Hepatic stellate cell (primary cell): ENCODE data around the gene KLHL5.
"Not testable (repeated sequence)": the region's sequence is repeated elsewhere in the genome, so short reads cannot be mapped to it uniquely, and the experiment has no call there.

ENCODE experiments used
- DNase-seq: peaks from one replicate; pipeline ENCODE4 v3.0.0; 2011; ENCODE audit warnings: low spot score

The KLHL5 gene

DNA sequence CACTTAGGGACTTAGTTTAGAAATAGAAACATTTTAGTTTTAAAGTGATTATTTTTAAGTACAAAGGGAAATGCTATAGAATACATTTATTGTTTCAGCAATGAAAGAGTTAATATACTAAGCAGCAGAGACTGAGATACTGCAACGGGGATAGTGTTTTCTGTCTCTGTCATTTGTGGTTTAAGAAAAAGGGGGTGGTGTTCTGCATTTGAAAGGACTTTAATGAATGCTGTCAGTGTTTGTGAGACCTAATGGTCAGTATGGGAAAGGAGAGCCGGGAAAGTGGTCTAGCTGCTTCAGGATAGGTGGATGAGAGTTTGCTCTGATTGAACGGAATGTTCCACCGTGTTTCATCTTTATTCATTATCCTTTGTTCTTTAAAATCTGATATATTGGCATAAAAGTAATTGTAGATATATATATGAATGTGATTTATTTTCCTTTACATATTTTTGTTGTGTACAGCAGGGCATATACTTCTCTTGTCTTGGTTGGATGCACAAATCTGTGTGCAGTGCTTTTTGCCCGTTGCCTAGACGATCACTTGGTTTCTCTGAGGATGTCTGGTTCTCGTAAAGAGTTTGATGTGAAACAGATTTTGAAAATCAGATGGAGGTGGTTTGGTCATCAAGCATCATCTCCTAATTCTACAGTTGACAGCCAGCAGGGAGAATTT is at the start of gene KLHL5:
Gene KLHL5, plus strand, starts transcription at position 139 of the 676 bp plus-strand sequence. Its CDS starts 421 bp downstream, at position 560.
- no peak for DNase-seq

DNA sequence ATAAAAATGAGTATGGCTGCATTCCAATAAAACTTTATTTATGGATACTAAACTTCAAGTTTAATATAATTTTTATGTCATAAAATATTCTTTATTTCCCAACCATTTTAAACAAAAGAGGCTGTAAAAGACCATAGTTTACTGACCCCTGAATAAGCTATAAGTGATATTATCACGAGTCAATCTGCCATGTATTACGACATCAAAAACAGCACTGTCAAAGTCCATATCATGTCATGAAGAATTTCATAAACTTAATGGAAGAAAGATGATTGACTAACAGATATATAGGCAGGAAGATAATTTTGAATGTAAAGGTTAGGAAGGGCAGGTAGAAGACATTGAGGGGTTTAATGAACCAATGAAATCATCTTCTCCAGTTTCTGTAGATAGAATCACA is 48.0 kb upstream of the KLHL5 start:
- no peak for DNase-seq

DNA sequence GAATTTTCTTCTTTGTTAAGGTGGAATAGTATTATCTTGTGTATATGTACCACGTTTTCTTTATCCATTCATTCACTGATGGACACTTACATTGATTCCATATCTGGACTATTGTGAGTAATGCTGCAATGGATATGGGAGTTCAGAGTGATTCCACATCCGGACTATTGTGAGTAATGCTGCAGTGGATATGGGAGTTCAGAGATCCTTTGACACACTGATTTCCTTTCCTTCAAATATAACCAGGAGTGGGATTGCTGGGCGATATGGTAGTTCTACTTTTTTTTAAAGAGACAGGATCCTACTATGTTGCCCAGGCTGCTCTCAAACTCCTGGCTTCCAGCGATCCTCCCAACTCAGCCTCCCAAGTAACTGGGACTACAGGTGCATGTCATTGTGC is 41.9 kb upstream of the KLHL5 start:
- no peak for DNase-seq

DNA sequence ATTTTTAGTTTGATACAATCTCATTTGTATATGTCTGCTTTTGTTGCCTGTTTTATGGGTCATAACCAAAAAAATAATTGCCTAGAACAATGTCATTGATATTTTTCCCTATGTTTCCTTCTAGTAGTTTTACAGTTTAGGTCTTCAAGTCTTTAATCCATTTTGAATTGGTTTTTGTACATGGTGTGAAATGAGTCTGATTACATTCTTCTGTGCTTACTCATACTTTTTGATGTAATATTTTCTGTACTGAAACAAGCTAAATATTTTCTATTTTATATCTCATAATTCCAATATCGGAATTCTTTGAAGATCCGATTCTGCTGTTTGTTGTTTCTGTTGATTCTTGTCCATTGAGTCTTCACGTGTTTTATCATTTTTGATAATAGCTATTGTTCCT is 40.4 kb upstream of the KLHL5 start:
- DNase-seq, result no peak

- DNase-seq, result no peak
Observed at GRCh38 chr4:39022241-39022640, 39.8 kb upstream of the KLHL5 start.

- no peak for DNase-seq
Observed at GRCh38 chr4:39023059-39023458, 39.0 kb upstream of the KLHL5 start.

- no peak for DNase-seq
Observed at GRCh38 chr4:39024311-39024865, 37.6 kb upstream of the KLHL5 start.

DNA sequence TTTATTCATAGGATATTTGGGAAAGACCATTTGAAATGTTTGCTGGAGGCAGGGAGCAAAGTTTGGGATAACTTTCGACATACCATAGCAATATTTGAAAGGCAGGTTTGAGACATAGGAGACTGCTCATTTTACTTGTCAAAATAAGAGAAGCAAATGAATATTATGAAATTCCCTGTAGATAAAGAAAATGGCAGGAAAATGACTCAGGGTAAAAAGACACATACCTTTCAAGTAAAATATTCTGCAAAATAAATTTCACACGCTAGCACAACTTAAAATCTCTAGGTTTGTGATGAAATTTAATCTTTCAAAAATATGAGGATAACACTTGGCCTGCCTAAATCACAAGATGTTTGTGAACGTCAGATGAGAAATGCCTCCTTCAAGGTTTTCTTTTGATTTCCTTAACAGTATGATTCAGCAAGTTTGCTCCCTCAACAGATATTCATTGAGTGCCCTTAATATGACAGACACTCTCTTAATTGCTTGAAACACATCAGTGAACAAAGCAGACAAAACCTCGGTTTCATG is 36.4 kb upstream of the KLHL5 start:
- no peak for DNase-seq

- no peak for DNase-seq
Observed at GRCh38 chr4:39026096-39026495, 35.9 kb upstream of the KLHL5 start.

GRCh38 chr4:39029752-39030694 is 32.0 kb upstream of the KLHL5 start:
- no peak for DNase-seq

DNA sequence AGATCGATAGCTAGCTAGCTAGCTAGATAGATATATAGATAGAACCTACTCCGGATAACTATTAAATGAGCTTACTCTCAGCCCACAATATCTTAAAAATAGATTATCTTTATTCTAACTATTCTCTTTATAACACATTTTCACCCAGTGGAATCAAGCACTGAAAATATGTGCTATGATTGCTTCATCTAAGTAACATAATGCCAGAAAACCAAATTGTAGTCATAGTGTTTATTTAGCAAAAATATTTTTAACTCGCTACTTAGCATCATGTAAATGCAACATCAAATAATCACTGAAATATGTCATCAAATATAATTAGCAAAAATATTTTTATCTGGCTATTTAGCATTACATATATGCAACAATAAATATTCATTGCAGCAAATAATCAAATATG is 31.3 kb upstream of the KLHL5 start:
- DNase-seq, result no peak

DNA sequence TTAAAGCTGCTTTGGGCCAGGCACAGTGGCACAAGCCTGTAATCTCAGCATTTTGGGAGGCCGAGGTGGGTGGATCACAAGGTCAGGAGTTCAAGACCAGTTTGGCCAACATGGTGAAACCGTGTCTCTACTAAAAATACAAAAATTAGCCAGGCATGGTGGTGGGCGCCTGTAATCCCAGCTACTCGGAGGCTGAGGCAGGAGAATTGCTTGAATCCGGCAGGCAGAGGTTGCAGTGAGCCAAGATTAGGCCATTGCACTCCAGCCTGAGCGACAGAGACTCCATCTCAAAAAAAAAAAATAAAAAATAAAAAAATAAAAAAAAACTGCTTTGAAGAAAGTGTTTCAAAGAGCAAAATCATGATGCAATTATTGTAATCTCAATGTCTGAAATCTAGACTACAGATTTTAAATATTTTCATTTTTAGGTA is 30.4 kb upstream of the KLHL5 start:
- DNase-seq, result not testable (repeated sequence)

GRCh38 chr4:39032218-39033085 is 29.6 kb upstream of the KLHL5 start, which contains the start of gene TMEM156:
Gene TMEM156, minus strand, starts transcription at chr4:39032409. Its CDS starts 96 bp downstream, at chr4:39032313.
- DNase-seq, result no peak

DNA sequence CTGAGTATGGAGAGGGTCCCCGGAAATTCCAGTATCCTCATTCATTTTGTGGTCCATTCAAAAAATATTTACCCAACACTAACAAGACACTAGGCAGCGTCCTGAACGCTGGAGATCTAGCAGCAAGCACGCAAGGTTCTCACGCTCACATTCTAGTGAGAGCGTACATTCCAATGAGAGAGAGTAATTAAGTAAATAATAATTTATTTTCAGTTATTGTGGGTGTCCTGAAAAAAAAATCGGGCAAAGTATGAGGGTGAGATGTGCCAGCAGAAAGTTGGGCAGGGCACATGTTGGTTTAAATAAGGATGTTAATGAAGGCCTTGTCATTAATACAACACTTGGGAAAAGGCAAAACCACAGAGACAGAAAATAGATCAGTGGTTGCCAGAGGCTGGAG is 25.9 kb upstream of the KLHL5 start:
- no peak for DNase-seq

DNA sequence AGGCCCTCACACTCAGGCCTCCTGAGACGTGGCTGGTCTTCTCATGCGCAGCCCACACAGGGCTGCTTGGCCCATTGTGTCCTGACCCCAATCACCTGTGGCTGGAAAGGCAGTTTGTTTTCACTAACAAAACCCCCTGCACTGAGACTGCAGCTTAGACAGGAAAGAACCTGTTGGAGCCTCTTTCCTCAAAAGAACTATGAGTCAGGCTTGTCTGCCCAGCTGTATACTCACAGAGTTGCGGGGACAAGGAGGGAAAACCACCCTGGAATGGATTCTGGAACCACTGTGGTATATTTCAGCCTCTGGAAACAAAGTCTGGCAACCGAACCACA is 24.6 kb upstream of the KLHL5 start:
- DNase-seq, result no peak

- no peak for DNase-seq
Observed at GRCh38 chr4:39037941-39038340, 24.1 kb upstream of the KLHL5 start.

DNA sequence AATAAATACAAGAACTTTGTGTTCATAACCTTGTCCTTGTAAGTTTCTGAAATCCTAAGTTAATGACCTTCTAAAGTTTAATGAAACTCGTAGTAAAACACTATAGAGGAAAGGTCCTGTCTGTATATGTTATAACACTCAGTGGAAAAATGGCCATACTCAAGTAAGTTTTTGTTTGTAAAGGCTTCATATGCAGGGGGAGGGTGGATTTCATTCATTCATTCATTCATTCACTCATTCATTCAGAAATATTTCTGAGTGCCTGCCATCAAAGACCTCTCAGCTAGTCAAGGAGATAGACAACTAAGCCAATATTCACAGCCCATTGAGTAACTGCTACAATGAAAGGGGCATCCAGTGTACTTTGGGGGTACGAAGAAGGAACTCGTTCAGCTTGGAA is 22.9 kb upstream of the KLHL5 start:
- no peak for DNase-seq

- DNase-seq, result no peak
Observed at GRCh38 chr4:39042366-39042765, 19.7 kb upstream of the KLHL5 start.

DNA sequence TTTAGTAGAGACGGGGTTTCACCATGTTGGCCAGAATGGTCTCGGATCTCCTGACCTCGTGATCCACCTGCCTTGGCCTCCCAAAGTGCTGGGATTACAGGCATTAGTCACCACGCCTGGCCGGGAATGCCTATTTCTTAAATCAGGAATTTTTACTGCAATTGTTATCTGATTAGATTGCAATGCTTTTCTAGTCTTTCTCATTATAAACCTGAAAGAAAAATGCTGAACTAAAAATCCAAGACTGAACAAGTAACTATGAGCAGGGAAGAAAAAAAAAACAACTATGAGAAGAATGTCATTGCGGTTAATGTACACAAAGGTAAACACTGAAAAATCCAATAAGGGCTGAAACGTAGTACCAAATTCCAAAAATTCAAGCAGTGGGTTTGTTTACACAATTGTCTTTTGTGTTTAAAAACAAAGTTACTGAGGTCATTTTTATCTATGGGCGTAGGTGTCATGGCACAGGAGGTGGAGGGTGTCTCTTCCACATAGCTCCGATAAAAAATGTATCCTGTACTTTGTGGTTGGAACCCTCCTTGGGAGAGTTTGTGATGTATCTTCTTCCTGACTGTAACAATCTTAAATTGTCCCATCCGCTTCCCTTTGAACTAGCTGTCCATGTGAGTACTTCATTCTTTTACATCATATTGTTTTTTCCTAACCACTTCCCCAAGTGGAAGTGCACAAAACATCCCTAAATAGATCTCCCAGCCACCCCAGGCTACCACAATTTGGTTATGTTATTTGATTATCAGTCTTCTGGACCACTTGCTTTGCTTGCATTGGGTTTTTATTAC is 18.8 kb upstream of the KLHL5 start:
- no peak for DNase-seq

DNA sequence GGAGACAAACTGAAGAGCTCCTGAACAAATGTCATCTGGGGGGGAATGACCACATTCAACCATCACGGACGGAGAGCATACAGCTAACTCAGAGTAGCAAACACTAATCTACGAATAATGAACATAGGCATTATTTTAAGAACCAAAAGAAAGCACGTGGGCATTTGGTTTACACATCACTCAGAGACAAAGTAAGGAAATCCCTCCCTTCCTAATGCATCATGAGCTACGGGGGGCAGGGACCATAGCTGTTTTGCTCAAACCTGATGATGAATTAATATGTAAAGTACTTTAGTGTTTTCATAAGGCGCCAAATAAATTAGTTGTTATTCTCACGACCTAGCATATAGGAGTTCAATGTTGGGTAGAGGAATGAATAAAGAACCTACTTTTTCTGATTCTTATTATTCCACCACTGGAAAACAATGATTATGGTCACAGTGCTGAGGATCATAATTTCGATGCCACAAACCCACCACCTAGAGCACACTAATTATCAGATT is 18.1 kb upstream of the KLHL5 start:
- no peak for DNase-seq
